Measurements from ENCODE around the gene CCDC194. TPM values are rescaled to one million over a fixed set of nuclear protein-coding genes. Genes with fewer than 3 reads are reported as not detected.

CCDC194 gene
- total RNA-seq, 1 experiment from 2014 or later = not detected

DNA sequence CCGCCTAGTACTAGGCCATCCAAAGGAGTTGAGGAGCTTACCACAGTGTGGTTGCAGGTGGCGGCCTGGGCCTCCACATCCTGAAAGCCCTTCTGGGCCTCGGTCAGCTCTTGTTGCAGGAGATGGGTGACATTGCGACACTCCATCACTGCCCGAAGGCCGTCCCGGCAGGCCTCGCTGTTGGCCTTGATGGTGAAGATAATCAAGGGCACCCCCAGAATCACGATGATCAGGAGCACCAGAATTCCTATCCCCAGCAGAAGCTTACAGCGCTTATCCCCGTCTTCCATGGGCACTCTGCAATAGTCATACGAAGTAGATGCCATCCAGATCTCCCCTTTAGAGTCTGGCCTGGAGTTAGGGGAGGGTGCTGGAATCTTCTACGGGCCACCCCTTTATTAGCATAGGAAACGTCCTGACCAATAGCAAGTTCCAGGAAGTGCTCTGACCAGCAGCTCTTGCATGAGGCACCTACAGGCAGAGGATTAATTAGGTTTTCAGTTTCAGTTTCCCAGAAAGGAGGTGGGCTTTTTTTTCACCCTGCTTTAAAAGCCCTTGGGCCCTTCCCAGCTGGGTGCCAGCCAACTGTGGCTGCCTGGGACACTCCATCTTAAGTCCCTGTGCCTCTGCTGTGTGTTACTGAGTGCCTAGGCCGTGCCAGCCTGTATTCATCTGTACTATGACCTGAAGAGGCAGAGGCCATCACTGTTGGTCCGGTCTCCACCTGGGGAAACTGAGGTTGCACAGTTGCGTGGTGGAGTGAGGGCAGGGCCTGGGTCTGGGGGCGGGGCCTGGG lies 11.5 kb upstream of the CCDC194 start, which contains the start of gene BST2:
TSS of gene BST2 (minus strand) at position 381 of the 796 bp plus-strand sequence. CDS start at position 326, 55 bp downstream.
- Histone ChIP-seq H3K27ac (ENCODE audit: low read depth, low read length) (peak within 1 kb of the TSS; percentile 5; the same call in 1 of the 2 replicates), H3K4me2 (ENCODE audit: low read length) (no peak within 1 kb of the TSS), H3K9ac (ENCODE audit: low read length) (no peak within 1 kb of the TSS), H4K20me1 (ENCODE audit: insufficient read depth) (no peaks in the 10 kb centered on the region), H3K79me2 (ENCODE audit: insufficient read depth, low read length) (no peaks in the 10 kb centered on the region), H3K4me3 (replicated peaks in 1 of 2; ENCODE audit: low read depth in 1 of 2, low read length in 2 of 2) (no peak within 1 kb of the TSS), H3K9me3 (ENCODE audit: control insufficient read depth in 1 of 2, insufficient read depth in 1 of 2, low read depth in 1 of 2, low read length in 2 of 2) (no peaks in the 10 kb centered on the region), H3K4me1 (ENCODE audit: control insufficient read depth in 1 of 2, insufficient read depth in 2 of 2, low read length in 2 of 2) (peaks cover 4 to 32% of the 10 kb centered on the region in 2 experiments; a peak in 3 of 4 replicates), H3K9me2 (ENCODE audit: insufficient read depth) (no peaks in the 10 kb centered on the region), H3K36me3 (ENCODE audit: control insufficient read depth in 1 of 2, insufficient read depth in 2 of 2, low read length in 2 of 2) (no peaks in the 10 kb centered on the region), H2AFZ (ENCODE audit: low read depth, low read length, poor library complexity, severe bottlenecking) (no peak within 1 kb of the TSS), H3K27me3 (ENCODE audit: insufficient read depth, low read length) (no peaks in the 10 kb centered on the region)
- ChIA-PET CTCF (interaction anchor here (1.3 kb wide), 1 partner anchor 19 kb away, joined by 3 read pairs; no protein-coding TSS in a partner anchor), POLR2A (interaction anchor here (0.6 to 2.8 kb wide), 5 partner anchors 11 to 184 kb away, joined by 3 to 21 read pairs (median 3); partner anchors contain the start of gene MVB12A), RAD21 (ENCODE audit: low non-redundant PET in 1 of 2, low total read pairs in 2 of 2, uncharacterized antibody in 2 of 2, unreplicated experiment in 2 of 2) (interaction anchor here in 1 of 2 experiments (0.5 kb wide), 1 partner anchor 67 kb away, joined by 4 read pairs; no protein-coding TSS in a partner anchor)
- DNase-seq (ENCODE audit: low read depth, low spot score) (no peak), ATAC-seq (peak; percentile 38)
- intact Hi-C loops (cut with micrococcal nuclease) = no loop called here
- BruUV-seq (replicated peaks) = no TSS peak
- no peak for TF ChIP-seq RAD21 (IDR thresholded peaks at IDR 0.05; ENCODE audit: low read depth)
- no peak for TF ChIP-seq CEBPB (IDR thresholded peaks at IDR 0.05; ENCODE audit: low read depth)
- TF ChIP-seq EZH2 (IDR thresholded peaks at IDR 0.05) = no peak
- TF ChIP-seq POLR2A (IDR thresholded peaks at IDR 0.05; ENCODE audit: borderline replicate concordance, extremely low read depth, insufficient read depth, insufficient read length) = no peak
- TF ChIP-seq, protein P1, sequence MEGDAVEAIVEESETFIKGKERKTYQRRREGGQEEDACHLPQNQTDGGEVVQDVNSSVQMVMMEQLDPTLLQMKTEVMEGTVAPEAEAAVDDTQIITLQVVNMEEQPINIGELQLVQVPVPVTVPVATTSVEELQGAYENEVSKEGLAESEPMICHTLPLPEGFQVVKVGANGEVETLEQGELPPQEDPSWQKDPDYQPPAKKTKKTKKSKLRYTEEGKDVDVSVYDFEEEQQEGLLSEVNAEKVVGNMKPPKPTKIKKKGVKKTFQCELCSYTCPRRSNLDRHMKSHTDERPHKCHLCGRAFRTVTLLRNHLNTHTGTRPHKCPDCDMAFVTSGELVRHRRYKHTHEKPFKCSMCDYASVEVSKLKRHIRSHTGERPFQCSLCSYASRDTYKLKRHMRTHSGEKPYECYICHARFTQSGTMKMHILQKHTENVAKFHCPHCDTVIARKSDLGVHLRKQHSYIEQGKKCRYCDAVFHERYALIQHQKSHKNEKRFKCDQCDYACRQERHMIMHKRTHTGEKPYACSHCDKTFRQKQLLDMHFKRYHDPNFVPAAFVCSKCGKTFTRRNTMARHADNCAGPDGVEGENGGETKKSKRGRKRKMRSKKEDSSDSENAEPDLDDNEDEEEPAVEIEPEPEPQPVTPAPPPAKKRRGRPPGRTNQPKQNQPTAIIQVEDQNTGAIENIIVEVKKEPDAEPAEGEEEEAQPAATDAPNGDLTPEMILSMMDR (IDR thresholded peaks at IDR 0.05 in 2 of 3, conservative IDR thresholded peaks at IDR 0.05 in 1 of 3; ENCODE audit: borderline replicate concordance in 1 of 3, insufficient read depth in 1 of 3, low read depth in 2 of 3, low read length in 2 of 3) = no peak
- TF ChIP-seq, protein P2, sequence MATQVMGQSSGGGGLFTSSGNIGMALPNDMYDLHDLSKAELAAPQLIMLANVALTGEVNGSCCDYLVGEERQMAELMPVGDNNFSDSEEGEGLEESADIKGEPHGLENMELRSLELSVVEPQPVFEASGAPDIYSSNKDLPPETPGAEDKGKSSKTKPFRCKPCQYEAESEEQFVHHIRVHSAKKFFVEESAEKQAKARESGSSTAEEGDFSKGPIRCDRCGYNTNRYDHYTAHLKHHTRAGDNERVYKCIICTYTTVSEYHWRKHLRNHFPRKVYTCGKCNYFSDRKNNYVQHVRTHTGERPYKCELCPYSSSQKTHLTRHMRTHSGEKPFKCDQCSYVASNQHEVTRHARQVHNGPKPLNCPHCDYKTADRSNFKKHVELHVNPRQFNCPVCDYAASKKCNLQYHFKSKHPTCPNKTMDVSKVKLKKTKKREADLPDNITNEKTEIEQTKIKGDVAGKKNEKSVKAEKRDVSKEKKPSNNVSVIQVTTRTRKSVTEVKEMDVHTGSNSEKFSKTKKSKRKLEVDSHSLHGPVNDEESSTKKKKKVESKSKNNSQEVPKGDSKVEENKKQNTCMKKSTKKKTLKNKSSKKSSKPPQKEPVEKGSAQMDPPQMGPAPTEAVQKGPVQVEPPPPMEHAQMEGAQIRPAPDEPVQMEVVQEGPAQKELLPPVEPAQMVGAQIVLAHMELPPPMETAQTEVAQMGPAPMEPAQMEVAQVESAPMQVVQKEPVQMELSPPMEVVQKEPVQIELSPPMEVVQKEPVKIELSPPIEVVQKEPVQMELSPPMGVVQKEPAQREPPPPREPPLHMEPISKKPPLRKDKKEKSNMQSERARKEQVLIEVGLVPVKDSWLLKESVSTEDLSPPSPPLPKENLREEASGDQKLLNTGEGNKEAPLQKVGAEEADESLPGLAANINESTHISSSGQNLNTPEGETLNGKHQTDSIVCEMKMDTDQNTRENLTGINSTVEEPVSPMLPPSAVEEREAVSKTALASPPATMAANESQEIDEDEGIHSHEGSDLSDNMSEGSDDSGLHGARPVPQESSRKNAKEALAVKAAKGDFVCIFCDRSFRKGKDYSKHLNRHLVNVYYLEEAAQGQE (IDR thresholded peaks at IDR 0.05; ENCODE audit: low read depth) = no peak
- 0 out of 2 replicates have a peak, but pooled peaks have one; percentile 3 for TF ChIP-seq ZFX (IDR thresholded peaks at IDR 0.05)
- TF ChIP-seq, protein P3, sequence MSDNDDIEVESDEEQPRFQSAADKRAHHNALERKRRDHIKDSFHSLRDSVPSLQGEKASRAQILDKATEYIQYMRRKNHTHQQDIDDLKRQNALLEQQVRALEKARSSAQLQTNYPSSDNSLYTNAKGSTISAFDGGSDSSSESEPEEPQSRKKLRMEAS (IDR thresholded peaks at IDR 0.05) = no peak
- TF ChIP-seq SP1 (IDR thresholded peaks at IDR 0.05; ENCODE audit: low read depth) = peak; percentile 54

Data from HCT116 (cell line).